ENCODE measurements around the gene DYNC2I2.
"Not testable (repeated sequence)": the region's sequence is repeated elsewhere in the genome, so short reads cannot be mapped to it uniquely, and the experiment has no call there.

DNA sequence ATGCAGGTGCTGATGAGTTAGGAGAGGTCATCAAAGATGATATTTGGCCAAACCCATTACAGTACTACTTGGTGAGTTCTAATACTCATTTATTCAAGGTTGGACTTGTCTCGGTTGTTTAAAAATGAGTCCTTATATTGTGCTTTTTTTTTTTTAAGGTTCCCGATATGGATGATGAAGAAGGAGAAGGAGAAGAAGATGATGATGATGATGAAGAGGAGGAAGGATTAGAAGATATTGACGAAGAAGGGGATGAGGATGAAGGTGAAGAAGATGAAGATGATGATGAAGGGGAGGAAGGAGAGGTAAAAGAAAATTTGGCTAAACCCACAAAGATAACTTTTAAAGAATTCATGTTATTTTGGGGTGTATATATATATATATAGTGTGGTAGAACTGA lies 37.1 kb upstream of the DYNC2I2 start:
- TF ChIP-seq CHD2 (IDR thresholded peaks at IDR 0.05; ENCODE audit: low read length, partially characterized antibody); JUND (IDR thresholded peaks at IDR 0.05); YY1 (IDR thresholded peaks at IDR 0.05; ENCODE audit: low read depth): not testable (repeated sequence)
- TF ChIP-seq, protein P1, sequence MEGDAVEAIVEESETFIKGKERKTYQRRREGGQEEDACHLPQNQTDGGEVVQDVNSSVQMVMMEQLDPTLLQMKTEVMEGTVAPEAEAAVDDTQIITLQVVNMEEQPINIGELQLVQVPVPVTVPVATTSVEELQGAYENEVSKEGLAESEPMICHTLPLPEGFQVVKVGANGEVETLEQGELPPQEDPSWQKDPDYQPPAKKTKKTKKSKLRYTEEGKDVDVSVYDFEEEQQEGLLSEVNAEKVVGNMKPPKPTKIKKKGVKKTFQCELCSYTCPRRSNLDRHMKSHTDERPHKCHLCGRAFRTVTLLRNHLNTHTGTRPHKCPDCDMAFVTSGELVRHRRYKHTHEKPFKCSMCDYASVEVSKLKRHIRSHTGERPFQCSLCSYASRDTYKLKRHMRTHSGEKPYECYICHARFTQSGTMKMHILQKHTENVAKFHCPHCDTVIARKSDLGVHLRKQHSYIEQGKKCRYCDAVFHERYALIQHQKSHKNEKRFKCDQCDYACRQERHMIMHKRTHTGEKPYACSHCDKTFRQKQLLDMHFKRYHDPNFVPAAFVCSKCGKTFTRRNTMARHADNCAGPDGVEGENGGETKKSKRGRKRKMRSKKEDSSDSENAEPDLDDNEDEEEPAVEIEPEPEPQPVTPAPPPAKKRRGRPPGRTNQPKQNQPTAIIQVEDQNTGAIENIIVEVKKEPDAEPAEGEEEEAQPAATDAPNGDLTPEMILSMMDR (IDR thresholded peaks at IDR 0.05): not testable (repeated sequence)
- TF ChIP-seq, protein P2, sequence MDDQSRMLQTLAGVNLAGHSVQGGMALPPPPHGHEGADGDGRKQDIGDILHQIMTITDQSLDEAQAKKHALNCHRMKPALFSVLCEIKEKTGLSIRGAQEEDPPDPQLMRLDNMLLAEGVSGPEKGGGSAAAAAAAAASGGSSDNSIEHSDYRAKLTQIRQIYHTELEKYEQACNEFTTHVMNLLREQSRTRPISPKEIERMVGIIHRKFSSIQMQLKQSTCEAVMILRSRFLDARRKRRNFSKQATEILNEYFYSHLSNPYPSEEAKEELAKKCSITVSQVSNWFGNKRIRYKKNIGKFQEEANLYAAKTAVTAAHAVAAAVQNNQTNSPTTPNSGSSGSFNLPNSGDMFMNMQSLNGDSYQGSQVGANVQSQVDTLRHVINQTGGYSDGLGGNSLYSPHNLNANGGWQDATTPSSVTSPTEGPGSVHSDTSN (IDR thresholded peaks at IDR 0.05): not testable (repeated sequence)
- TF ChIP-seq, protein P3, sequence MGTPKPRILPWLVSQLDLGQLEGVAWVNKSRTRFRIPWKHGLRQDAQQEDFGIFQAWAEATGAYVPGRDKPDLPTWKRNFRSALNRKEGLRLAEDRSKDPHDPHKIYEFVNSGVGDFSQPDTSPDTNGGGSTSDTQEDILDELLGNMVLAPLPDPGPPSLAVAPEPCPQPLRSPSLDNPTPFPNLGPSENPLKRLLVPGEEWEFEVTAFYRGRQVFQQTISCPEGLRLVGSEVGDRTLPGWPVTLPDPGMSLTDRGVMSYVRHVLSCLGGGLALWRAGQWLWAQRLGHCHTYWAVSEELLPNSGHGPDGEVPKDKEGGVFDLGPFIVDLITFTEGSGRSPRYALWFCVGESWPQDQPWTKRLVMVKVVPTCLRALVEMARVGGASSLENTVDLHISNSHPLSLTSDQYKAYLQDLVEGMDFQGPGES (IDR thresholded peaks at IDR 0.05; ENCODE audit: low read depth, low read length): not testable (repeated sequence)

Measured in SK-N-SH (cell line).